MM.1S (cell line): ENCODE measurements around the gene TSG101.

Experiments
- EZH2 ChIP-seq: fragments of 300-600 bp; sonication (generic); optimal IDR thresholded peaks from 2 replicates; pipeline ENCODE3; 2017; ENCODE audit warnings: low read depth, mild to moderate bottlenecking, antibody characterized with exemption, low read length, mixed read lengths
- TF ChIP-seq, protein P1 (sequence below): fragments of 300-600 bp; sonication (generic); IDR thresholded peaks from 2 replicates; pipeline ENCODE4 v1.5.1; 2016; ENCODE audit warnings: antibody characterized with exemption, low read length, mixed read lengths

DNA sequence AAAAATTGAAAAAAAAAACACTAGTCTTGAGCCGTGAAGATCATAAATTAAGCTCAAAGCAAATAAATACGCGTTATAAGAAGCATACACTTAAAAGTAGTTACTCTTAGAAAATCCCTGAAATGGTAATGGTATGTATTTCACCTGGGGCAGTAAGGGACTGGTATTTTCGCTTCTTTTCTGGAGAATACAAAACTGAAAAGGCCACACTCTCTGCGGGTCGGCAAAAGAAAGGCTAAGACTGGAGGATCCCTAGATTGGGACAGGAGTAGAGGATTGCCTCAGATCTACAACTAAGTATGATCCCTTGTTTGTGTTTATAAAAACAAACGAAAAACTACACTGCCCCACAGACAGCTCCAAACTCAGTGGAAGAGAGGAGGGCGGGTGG, 617 bp downstream of the TSG101 start:
- TF ChIP-seq, protein P1, sequence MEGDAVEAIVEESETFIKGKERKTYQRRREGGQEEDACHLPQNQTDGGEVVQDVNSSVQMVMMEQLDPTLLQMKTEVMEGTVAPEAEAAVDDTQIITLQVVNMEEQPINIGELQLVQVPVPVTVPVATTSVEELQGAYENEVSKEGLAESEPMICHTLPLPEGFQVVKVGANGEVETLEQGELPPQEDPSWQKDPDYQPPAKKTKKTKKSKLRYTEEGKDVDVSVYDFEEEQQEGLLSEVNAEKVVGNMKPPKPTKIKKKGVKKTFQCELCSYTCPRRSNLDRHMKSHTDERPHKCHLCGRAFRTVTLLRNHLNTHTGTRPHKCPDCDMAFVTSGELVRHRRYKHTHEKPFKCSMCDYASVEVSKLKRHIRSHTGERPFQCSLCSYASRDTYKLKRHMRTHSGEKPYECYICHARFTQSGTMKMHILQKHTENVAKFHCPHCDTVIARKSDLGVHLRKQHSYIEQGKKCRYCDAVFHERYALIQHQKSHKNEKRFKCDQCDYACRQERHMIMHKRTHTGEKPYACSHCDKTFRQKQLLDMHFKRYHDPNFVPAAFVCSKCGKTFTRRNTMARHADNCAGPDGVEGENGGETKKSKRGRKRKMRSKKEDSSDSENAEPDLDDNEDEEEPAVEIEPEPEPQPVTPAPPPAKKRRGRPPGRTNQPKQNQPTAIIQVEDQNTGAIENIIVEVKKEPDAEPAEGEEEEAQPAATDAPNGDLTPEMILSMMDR, result no peak
- no peak for TF ChIP-seq EZH2
